ENCODE results near the gene ABHD3. TPM values are rescaled to one million over a fixed set of nuclear protein-coding genes. Genes with fewer than 3 reads are reported as not detected.
"Not testable (repeated sequence)": the region's sequence is repeated elsewhere in the genome, so short reads cannot be mapped to it uniquely, and the experiment has no call there.

The ABHD3 gene
- total RNA-seq, 1 experiment from 2014 or later = 20.1 TPM

- no peak for DNase-seq (ENCODE audit: low read depth)
Measured at GRCh38 chr18:21650311-21650710, 54.3 kb downstream of the ABHD3 start.

- DNase-seq (ENCODE audit: low read depth) = not testable (repeated sequence)
Measured at GRCh38 chr18:21640375-21640774, 64.2 kb downstream of the ABHD3 start.

DNA sequence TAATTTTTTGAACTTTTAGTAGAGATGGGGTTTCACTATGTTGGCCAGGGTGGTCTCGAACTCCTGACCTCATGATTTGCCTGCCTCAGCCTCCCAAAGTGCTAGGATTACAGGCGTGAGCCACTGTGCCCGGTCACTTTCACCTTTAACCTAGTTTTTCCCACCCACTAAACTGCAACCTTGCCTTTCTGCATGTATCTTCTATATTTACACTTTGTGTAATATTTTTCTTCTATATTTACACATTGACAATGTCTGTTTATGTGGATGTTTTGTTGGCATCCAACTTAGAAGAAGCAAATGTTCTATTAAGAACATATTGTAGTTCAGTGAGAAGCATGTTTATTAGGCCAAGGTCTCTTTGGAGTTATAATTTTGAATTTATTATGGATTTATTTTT is 65.8 kb downstream of the ABHD3 start:
- no peak for DNase-seq (ENCODE audit: low read depth)

DNA sequence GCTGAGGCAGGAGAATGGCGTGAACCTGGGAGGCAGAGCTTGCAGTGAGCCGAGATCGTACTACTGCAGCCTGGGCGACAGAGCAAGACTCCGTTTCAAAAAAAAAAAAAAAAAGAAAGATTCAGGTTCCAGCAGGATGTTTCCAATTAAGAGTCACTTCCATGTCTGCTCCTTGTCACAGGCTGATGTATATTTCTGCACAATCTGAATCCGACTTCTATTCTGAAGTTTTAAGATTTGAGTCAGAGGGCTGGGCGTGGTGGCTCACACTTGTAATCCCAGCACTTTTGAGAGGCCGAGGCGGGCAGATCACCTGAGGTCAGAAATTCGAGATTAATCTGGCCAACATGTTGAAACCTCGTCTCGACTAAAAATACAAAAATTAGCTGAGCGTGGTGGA is 67.8 kb downstream of the ABHD3 start:
- no peak for DNase-seq (ENCODE audit: low read depth)

DNA sequence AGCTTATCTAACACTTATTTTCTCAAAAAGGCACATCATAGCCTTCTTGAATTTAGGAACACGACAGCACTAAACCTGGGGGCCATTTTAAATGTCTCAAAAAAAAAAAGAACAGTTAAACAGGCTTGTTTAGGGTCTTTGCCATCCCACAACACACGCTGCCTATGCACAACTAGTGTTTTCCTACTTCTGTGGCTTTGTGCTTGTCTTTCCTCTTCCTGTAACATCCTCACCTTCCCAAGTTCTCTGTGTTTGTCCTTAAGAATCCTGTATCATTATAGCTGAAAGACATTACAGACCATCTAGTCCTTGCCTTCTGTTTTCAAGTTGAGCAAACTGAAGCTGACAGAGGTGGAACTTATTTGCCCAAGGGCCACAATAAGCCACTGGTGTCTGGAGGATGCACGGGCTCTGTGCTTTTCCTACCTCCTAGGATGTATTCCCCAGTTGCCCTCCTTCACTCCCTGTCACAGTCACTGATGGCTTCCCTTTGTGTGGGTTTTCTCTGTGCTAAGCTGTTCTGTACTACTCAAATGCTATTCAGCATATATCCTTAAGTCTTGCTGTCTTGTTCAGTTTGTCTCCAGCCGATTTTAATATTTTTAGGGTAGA is 69.9 kb downstream of the ABHD3 start:
- DNase-seq (ENCODE audit: low read depth) = no peak

GRCh38 chr18:21632393-21632792 is 72.2 kb downstream of the ABHD3 start:
- DNase-seq (ENCODE audit: low read depth) = no peak

- no peak for DNase-seq (ENCODE audit: low read depth)
Measured at GRCh38 chr18:21629089-21629832, 75.3 kb downstream of the ABHD3 start.

DNA sequence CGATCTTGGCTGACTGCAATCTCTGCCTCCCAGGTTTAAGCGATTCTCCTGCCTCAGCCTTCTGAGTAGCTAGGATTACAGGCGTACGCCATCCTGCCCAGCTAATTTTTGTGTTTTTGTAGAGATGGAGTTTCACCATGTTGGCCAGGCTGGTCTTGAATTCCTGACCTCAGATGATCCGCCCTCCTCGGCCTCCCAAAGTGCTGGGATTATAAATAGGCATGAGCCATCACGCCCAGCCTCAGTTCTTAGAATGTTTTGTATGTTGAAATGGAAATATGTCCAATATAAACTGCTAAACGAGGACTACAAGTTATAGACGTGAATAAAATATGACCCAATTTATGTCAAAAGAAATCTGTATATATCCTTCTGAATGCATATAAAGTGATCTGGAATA is 82.9 kb downstream of the ABHD3 start:
- not testable (repeated sequence) for DNase-seq (ENCODE audit: low read depth)

- peak; percentile 87 for DNase-seq (ENCODE audit: low read depth)
Measured at GRCh38 chr18:21612125-21613039, 92.2 kb downstream of the ABHD3 start, which contains the start of gene SNRPD1. Gene SNRPD1 (plus strand): TSS chr18:21612314. CDS start chr18:21612430, 116 bp downstream.

- DNase-seq (ENCODE audit: low read depth) = peak; percentile 11
Measured at GRCh38 chr18:21611401-21612124, 93.0 kb downstream of the ABHD3 start.

GRCh38 chr18:21605213-21605612 is 99.4 kb downstream of the ABHD3 start:
- DNase-seq (ENCODE audit: low read depth) = no peak

- DNase-seq (ENCODE audit: low read depth) = no peak
Measured at GRCh38 chr18:21604671-21605070, 99.9 kb downstream of the ABHD3 start.

DNA sequence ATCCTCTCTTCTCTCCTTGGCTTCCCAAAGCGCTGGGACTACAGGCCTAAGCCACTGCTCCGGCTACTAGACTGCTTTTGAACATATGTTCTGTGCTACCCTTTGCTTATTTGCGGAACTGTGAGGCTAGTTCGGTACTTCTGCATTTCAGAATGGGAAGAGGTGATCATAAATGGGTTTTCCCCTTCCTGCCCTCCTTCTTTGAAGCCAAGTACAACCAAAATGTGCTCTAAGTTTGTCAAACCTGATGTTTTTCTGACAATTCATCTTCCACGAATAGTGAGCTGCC is 102.3 kb downstream of the ABHD3 start:
- DNase-seq (ENCODE audit: low read depth) = no peak

Other genes starting within 250 kb of the ABHD3 start
- 13.9 and 17.1 TPM in 2 replicates for gene ESCO1, start 104.1 kb downstream of the ABHD3 start, total RNA-seq (2014; rRNA removed; shearing (Covaris generic))
- 30.2 and 30.6 TPM in 2 replicates for gene SNRPD1, start 92.5 kb downstream of the ABHD3 start, total RNA-seq (2014; rRNA removed; shearing (Covaris generic))
- 36.0 and 40.4 TPM in 2 replicates for gene MIB1, start 36.0 kb upstream of the ABHD3 start, total RNA-seq (2014; rRNA removed; shearing (Covaris generic))